NCI-H82 (cell line): ENCODE results near the gene OAS1.
"Not testable (repeated sequence)": the region's sequence is repeated elsewhere in the genome, so short reads cannot be mapped to it uniquely, and the experiment has no call there.

Experiments used
- DNase-seq: peaks from one replicate; lab custom pipeline; 2025; lab: John Stamatoyannopoulos, UW

The OAS1 gene

GRCh38 chr12:112936927-112937326 is 30.2 kb downstream of the OAS1 start:
- DNase-seq, result no peak

GRCh38 chr12:112937741-112938719 is 31.3 kb downstream of the OAS1 start, which contains the start of gene OAS3:
OAS3 (plus strand) TSS chr12:112938474; CDS start chr12:112938531, 57 bp downstream.
- DNase-seq, result no peak

DNA sequence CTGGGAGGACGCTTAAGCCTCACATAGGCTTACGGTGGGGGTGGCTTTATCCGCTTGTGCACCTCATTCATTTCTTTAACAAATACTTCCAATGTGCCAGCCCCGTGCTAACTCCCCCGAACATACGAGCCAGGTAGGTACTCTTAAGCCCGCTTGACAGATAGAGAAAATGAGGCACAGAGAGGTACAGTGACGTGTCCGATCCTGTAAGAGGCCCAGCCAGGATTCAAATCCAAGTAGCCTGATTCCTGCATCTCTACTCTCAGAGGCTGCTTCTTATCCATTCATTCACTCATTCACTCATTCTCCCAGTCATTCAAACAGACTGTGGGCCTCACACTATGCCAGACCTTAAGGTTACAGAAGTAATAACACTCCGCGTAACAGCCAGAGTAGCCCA is 32.0 kb downstream of the OAS1 start:
- no peak for DNase-seq

GRCh38 chr12:112939761-112940381 is 33.1 kb downstream of the OAS1 start:
- DNase-seq, result no peak

- DNase-seq, result no peak
Observed at GRCh38 chr12:112941528-112942335, 35.0 kb downstream of the OAS1 start.

DNA sequence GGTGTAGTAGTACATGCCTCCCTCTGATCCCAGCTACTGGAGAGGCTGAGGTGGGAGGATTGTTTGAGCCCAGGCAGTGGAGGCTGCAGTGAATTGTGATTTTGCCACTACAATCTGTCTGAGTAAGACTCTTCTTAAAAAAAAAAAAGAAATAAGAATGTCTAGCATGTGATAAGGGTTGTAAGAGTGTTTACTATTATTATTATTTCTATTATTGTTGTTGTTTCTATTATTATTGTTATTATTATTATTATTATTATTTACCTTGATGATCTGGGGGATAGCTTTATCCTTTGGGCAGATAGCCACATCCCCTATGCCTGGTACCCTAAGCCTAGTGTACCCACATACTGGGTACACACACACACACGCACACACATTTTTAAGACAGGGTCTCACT is 35.8 kb downstream of the OAS1 start:
- no peak for DNase-seq

DNA sequence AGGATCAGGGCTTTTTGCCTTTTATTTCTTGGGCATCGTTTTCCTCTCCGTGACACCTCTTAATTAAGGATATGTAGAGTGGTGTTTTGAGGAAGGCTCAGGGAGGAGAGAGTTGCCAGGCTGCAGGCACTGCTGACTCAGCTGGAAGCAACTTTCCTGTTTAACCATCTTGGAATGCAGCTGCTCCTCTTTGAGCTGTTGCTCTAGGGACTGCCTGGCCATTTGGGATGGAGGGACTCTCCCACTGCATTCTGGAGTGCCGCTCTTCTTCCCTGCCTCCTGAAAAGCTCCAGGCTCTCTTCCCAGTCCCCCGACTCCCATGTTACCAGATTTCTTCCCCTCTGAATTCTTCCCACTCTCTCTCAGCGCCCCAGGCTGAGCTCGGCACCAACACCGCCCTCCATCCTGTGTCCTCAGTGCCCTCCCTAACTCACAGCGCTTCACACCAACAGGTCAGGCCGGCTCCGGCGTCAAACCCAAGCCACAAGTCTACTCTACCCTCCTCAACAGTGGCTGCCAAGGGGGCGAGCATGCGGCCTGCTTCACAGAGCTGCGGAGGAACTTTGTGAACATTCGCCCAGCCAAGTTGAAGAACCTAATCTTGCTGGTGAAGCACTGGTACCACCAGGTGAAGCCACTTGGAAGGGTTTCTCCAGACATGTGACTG is 37.4 kb downstream of the OAS1 start:
- no peak for DNase-seq

GRCh38 chr12:112945515-112945914 is 38.8 kb downstream of the OAS1 start:
- no peak for DNase-seq

GRCh38 chr12:112946236-112947000 is 39.7 kb downstream of the OAS1 start:
- no peak for DNase-seq

GRCh38 chr12:112947314-112947713 is 40.6 kb downstream of the OAS1 start:
- no peak for DNase-seq

- DNase-seq, result no peak
Observed at GRCh38 chr12:112947761-112948160, 41.0 kb downstream of the OAS1 start.

- no peak for DNase-seq
Observed at GRCh38 chr12:112948806-112949205, 42.0 kb downstream of the OAS1 start.

DNA sequence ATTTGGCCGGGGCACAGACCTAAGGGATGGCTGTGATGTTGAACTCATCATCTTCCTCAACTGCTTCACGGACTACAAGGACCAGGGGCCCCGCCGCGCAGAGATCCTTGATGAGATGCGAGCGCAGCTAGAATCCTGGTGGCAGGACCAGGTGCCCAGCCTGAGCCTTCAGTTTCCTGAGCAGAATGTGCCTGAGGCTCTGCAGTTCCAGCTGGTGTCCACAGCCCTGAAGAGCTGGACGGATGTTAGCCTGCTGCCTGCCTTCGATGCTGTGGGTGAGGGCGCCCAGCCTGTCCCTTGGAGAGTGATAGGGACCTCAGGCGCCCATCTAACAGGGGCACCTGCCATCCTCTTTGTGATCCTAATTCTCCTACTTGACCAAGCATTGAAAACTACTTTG is 43.9 kb downstream of the OAS1 start:
- no peak for DNase-seq

DNA sequence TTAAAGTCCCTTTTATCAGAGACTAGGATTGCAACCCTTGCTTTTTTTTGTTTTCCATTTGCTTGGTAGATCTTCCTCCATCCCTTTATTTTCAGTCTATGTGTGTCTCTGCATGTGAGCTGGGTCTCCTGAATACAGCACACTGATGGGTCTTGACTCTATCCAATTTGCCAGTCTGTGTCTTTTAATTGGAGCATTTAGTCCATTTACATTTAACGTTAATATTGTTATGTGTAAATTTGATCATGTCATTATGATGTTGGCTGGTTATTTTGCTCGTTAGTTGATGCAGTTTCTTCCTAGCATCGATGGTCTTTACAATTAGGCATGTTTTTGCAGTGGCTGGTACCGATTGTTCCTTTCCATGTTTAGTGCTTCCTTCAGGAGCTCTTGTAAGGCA is 50.4 kb downstream of the OAS1 start:
- DNase-seq, result not testable (repeated sequence)

DNA sequence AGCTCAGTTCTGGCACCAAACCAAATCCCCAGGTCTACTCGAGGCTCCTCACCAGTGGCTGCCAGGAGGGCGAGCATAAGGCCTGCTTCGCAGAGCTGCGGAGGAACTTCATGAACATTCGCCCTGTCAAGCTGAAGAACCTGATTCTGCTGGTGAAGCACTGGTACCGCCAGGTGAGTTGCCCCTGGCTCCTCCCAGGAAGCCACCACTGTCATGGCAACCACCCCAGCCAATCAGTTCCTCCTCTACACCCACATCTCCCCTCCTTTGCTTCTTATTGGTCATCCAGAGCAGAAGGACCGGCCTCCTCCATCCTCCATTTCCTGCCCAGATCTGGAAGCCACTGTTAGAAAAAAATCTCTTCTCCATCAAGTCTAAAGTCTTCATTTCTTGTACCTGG is 54.3 kb downstream of the OAS1 start:
- DNase-seq, result no peak

GRCh38 chr12:112961536-112961935 is 54.8 kb downstream of the OAS1 start:
- DNase-seq, result no peak

DNA sequence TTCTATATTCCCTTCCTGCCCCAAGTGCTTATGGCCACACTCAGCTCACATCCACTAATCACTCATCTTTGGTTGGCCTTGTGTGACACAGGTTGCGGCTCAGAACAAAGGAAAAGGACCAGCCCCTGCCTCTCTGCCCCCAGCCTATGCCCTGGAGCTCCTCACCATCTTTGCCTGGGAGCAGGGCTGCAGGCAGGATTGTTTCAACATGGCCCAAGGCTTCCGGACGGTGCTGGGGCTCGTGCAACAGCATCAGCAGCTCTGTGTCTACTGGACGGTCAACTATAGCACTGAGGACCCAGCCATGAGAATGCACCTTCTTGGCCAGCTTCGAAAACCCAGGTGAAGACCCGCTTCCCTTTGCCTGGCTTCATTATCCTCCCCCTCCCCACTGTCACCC is 55.8 kb downstream of the OAS1 start:
- DNase-seq, result no peak

- DNase-seq, result no peak
Observed at GRCh38 chr12:112963227-112963861, 56.6 kb downstream of the OAS1 start.

DNA sequence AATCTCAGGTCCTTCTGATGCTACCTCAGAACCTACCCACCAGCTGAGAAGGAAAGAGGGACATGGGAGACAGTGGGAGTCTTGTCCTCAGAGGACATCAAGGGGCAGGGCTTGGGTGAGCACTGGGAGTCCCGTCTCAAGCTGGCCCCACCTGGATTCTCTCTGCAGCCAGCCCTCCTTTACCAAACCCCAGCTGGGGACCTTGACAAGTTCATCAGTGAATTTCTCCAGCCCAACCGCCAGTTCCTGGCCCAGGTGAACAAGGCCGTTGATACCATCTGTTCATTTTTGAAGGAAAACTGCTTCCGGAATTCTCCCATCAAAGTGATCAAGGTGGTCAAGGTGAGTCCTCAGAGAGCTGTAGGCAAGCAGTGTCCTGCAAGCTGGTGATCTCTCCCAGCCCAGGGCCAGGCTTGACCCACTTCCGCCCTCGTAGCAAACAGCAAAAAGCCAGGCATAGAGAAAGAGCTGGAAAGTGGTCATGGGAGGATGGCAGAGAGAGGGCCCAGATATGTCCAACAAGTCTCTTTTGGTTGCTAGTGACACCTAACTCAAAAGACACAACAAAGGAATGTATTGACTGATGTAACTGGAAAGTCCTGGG is 57.4 kb downstream of the OAS1 start:
- DNase-seq, result no peak

DNA sequence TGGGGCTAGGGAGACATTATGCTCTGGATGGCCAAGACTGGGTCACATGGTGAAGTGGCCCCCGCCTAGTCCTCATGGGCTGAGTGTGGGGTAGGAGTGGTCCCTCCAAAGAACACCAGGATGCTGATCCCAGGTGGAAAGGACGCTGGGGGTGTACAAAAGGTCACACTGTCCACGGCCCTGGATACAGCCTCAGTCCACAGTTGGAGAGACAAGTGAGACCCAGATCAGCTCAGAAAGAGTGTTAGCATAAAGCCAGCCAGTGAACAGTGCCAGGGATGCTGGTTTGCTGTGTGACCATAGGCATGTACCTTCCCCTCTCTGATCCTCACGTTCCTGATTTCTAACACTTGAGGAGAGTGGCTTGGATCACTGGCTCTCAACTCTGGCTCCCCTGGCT is 58.2 kb downstream of the OAS1 start:
- DNase-seq, result no peak
